Superior temporal gyrus (tissue), 1 donor: Measurements from ENCODE around the gene CTNND2.
"Not testable (repeated sequence)": the region's sequence is repeated elsewhere in the genome, so short reads cannot be mapped to it uniquely, and the experiment has no call there.

Source experiments
- DNase-seq: peaks from one replicate; pipeline ENCODE4 v3.0.0-alpha.2; 2016; ENCODE audit errors: extremely low spot score

CTNND2 gene

GRCh38 chr5:11319836-11320580 lies 584.2 kb downstream of the CTNND2 start:
- no peak for DNase-seq

DNA sequence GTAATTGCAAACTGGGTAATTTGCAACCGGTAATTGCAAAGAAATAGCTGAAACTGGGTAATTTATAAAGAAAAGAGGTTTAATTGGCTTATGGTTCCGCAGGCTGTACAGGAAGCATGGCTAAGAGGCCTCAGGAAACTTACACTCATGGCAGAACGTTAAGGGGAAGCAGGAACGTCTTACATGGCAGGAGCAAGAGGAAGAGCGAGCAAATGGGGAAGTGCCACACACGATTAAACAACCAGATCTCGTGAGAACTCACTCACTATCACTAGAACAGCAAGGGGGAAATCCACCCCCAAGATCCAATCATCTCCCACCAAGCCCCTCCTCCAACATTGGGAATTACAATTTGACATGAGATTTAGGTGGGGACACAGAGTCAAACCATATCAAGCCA lies 590.6 kb downstream of the CTNND2 start:
- not testable (repeated sequence) for DNase-seq

DNA sequence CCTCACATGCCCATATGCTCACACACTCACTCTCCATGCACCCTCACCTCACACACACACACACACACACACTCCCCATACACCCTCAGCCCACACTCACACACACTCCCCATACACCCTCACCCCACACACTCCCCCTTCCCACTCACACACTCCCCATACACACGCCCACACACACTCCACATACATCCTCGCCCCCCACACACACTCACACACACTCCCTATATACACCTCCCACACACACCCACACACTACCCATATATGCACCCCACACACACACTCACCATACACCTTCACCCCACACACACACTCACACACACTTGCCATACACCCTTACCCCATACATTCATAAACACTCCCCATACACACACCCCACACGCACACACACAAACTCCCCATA lies 592.5 kb downstream of the CTNND2 start:
- DNase-seq = no peak

GRCh38 chr5:11311272-11311671 lies 593.0 kb downstream of the CTNND2 start:
- DNase-seq = no peak

DNA sequence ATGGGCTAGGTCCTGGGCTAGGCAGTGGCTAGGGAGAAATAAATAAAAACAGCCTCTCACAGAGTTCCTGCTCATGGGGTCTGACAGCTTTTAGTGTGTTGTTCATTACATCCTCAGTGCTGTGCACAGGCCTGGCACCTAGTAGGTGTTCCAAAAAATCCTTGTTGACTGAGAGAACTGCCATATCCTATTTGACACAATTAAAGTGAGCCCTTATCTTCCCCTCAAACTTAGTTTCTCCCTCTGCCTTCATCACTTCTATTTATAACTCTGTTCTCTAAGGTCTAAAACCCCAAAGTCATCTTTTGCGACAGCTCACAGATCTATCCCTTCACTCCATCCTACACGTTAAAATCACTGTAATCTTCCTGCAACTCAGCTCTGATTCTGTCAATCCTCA lies 594.1 kb downstream of the CTNND2 start:
- no peak for DNase-seq

GRCh38 chr5:11306365-11306764 lies 597.9 kb downstream of the CTNND2 start:
- DNase-seq = no peak

DNA sequence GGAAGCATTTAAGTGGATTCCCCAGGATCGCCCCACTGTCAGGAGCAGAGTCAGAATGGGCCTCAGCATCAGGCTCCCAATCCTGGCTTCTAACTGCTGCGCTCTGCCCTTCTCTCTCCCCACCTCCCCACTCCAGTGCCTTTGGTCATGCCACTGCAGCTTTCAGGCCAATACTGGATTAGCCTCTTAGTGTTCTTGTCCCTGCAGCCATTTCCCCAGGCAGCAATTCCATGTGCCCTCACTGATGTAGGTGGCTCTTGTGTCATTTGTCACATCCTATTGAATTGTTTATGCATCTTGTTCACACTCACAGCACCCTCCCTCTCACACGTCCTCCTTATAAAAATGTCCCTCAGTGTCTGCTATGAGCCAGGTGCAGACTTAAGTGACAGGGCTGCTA lies 599.0 kb downstream of the CTNND2 start:
- no peak for DNase-seq

GRCh38 chr5:11304641-11305040 lies 599.6 kb downstream of the CTNND2 start:
- DNase-seq = no peak

DNA sequence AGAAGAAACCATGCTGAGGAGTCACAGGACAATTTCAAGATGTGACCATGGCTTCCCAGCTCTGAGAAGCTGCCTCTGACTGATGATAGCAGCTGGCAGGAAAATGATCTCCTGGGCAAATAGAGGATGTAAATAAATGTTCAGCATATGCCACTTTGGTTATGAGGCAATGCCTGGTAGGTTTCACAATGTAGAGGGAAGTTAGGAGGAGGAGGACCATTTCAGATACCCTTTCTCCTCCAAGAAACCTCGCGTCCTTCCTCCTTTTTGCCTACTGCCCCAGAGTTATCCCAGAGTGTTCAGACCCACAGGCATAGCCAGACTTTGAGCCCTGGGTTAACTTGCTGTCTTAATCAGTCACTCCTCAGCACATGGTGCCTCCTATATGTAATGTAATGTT lies 601.6 kb downstream of the CTNND2 start:
- no peak for DNase-seq

- no peak for DNase-seq
These were observed 603.1 kb downstream of the CTNND2 start for GRCh38 chr5:11301171-11301570.

- no peak for DNase-seq
These were observed 603.5 kb downstream of the CTNND2 start for GRCh38 chr5:11300736-11301135.

DNA sequence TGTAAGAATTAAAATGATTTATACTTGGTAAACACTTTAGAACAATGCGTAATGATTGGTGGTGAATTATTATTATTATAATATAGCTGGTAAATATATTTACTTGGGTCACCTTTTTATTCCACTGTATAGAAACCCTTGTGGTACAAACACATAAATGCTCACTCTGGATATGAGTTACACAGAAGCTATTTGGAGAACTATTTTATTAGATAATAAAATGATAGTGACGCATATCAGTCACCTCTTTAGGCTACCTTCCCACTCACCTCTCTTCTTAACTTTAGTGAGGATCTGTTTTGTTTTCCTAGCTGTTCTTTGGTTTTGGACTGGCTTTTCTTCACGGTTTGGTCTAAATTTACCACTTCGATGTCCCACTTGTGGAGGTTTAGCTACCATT lies 605.4 kb downstream of the CTNND2 start:
- DNase-seq = no peak

DNA sequence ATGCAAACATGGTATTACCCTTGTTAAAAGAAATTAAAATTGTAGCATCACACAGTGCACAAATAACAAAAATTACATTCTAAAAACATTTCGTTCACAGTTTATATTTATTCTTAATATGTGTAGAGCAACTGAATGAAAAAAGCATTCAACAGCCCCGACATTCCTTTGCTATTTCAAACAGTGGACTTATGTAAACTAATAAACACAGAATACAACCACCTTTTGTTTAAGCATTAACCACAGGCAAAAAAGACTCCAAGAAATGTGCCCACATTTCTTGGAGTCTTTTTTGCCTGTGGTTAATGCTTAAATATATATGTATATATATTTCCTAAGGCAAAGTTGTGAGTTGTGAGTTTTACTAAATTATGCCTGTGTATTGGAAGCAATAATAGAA lies 610.7 kb downstream of the CTNND2 start:
- no peak for DNase-seq

DNA sequence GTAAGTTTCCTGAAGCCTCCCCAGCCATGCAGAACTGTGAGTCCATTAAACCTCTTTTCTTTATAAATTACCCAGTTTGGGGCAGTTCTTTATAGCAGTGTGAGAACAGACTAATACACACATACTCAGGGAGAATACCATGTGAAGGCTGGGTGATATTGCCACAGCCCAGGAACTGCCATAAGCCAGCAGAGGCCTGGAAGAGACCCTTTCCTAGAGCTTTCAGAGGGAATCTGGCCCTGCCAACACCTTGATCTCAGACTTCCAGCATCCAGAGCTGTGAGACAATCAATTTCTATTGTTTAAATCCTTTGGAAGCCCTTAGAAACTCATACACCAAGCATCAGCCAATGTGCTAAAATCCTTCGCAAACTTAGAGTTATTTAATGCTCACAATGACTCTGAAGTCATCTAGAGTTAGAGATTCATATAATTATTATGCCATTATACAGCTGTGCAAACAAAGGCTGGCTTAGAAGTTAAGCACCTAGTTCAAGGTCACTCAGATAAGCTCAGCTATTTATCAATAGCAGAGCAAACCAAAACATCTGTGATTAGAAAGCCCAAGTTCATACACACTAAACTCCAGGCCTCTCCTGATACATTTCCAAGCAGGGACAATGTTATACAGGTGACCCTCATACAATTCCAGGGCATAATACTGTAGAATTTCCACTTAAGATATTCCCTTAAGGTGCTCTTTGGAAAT lies 611.4 kb downstream of the CTNND2 start:
- no peak for DNase-seq

- DNase-seq = no peak
These were observed 614.5 kb downstream of the CTNND2 start for GRCh38 chr5:11289733-11290132.

- DNase-seq = peak; percentile 71
These were observed 615.0 kb downstream of the CTNND2 start for GRCh38 chr5:11289208-11289607.

GRCh38 chr5:11281842-11282241 lies 622.4 kb downstream of the CTNND2 start:
- no peak for DNase-seq

GRCh38 chr5:11277323-11277722 lies 626.9 kb downstream of the CTNND2 start:
- no peak for DNase-seq

- peak; percentile 32 for DNase-seq
These were observed 630.9 kb downstream of the CTNND2 start for GRCh38 chr5:11273180-11273903.

DNA sequence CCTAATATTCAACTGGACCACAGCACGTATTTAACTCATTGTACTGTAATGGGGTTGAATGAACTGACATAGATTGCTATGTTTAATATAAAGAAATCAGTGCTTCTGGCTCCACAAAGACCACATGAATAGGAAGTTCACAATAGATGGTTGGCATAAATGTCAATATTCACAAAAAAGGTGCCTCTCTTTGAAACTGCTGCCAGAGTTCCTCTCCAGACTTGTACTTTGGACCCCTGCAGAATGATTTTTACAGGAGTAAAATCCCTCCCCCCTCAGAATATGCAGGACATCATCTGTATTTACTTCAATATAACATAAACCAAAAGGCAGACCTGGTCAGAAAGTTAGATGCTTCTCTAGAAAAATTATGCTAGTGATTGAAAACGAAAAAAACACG lies 634.7 kb downstream of the CTNND2 start:
- no peak for DNase-seq

DNA sequence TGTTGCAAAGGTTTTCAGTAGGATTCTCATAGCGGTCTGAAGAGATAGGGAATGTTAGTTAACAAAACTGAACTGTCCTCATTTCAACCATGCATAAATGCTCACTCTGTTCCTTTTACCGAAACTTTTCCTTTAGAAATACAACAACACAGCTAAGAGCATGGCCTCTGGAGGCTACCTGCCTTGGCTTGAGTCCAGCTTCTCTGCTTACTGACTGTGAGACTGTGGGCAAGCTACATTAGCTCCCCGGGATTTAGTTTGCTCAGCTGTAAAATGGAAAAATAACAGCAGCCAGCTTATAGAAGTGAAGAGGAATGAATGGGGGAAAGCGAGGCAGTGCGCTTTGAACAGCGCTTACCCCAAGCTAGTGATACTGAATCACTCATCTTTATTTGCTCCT lies 635.4 kb downstream of the CTNND2 start:
- DNase-seq = no peak

- DNase-seq = no peak
These were observed 637.9 kb downstream of the CTNND2 start for GRCh38 chr5:11266331-11266730.

GRCh38 chr5:11261241-11261640 lies 643.0 kb downstream of the CTNND2 start:
- DNase-seq = peak; percentile 89
